ENCODE results near the gene OR13A1.

DNA sequence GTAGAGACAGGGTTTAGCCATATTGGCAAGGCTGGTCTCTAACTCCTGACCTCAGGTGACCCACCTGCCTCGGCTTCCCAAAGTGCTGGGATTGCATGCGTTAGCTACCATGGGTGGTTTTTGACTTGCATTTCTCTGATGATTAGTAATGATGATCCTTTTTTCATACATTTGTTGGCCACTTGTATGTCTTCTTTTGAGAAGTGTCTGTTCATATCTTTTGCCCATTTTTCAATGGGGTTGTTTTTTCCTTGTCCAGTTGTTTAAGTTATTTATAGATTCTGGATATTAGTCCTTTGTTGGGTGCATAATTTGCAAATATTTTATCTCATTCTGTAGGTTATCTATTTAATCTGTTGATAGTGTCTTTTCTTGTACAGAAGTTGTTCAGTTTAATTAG is 4.3 kb upstream of the OR13A1 start:
- TF ChIP-seq CTCF (IDR thresholded peaks at IDR 0.05) (no peak), EP300 (IDR thresholded peaks at IDR 0.05) (no peak), POLR2A (IDR thresholded peaks at IDR 0.05) (no peak), POLR2AphosphoS5 (IDR thresholded peaks at IDR 0.05) (no peak)

All from stomach (tissue), 4 donors.